Adipocyte (in vitro differentiated cells): ENCODE data around the gene TENT4B.

Experiments used
- DNase-seq: peaks from one replicate; pipeline ENCODE4 v3.0.0-alpha.2; 2015; ENCODE audit warnings: low read depth
- H3K27me3 ChIP-seq: replicated peaks from 2 replicates; pipeline ENCODE4 v1.7.0; 2013; ENCODE audit warnings: mild to moderate bottlenecking, low read length, moderate library complexity; ENCODE audit not compliant: control insufficient read depth, insufficient read depth
- H3K36me3 ChIP-seq: 2 replicates; pipeline ENCODE4 v1.7.0; 2013; ENCODE audit warnings: low read length, mild to moderate bottlenecking, moderate library complexity; ENCODE audit not compliant: control insufficient read depth, insufficient read depth, severe bottlenecking
- H3K4me1 ChIP-seq: 2 replicates; pipeline ENCODE4 v1.7.0; 2013; ENCODE audit warnings: mild to moderate bottlenecking, low read length, moderate library complexity; ENCODE audit not compliant: control insufficient read depth, insufficient read depth
- H3K4me3 ChIP-seq: 2 replicates; pipeline ENCODE4 v1.7.0; 2013; ENCODE audit warnings: mild to moderate bottlenecking, low read length, moderate library complexity
- H3K9ac ChIP-seq: 2 replicates; pipeline ENCODE4 v1.7.0; 2013; ENCODE audit warnings: mild to moderate bottlenecking, low read length, moderate library complexity
- H3K9me3 ChIP-seq: 2 replicates; pipeline ENCODE4 v1.7.0; 2013; ENCODE audit warnings: mild to moderate bottlenecking, low read length, moderate library complexity; ENCODE audit not compliant: control insufficient read depth

Gene TENT4B

DNA sequence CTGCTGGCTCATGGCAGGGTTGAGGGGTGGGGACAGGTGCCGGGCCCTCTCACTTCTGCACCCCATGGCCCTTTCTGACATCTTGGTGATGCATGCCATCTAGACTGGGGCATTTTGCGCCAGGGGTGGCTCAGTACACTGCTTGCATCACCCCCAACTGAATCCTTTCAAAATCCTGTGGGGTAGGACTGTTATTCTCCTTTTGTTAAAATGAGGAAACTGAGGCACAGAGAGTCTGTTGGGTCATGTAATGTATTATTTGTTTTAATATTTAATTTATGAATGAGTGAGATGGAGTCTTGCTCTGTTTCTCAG lies 123.2 kb downstream of the TENT4B start:
- peaks cover 3% of the 10 kb centered on the region for H3K9me3 ChIP-seq

DNA sequence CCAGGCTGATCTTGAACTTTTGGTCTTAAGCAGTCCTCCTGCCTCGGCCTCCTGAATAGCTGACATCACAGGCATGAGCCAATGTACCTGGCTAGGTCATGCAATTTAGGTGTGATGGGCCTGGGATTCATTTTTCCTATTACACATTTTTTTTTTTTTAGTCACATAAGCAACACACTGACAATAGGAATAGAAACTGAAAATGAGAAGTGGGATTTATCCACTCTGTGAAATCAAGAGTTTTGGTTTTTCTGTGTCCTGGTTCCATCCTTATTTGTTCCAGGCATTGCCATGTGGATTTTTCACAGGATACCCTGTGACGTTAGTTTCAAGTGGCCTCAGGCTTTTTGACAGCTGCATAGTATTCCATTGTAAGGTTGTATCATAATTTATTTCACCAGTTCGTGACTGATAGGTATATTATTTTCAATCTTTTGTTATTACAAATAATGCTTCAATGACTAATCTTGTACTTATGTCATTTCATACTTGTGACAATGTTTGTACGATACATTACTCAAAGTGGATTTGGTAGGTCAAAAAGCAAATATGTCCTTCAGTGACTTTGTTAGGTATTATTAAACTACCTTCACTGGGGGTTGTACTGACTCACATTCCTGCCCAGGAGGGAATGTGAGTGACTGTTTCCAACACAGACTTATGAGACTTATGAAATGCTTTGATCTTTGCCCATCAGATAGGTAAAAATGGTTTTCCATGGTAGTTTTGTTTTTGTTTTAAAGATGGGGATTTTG lies 123.9 kb downstream of the TENT4B start:
- H3K4me1 ChIP-seq: peaks cover 6% of the 10 kb centered on the region
- no peaks in the 10 kb centered on the region for H3K36me3 ChIP-seq
- DNase-seq: no peak
- H3K27me3 ChIP-seq: no peaks in the 10 kb centered on the region
- peaks cover 3% of the 10 kb centered on the region for H3K9me3 ChIP-seq
- H3K9ac ChIP-seq: no peak overlapping the region
- H3K4me3 ChIP-seq: no peak overlapping the region

More for the DNA sequence above, 123.2 kb downstream of the TENT4B start:
- no peaks in the 10 kb centered on the region for H3K27me3 ChIP-seq
- no peaks in the 10 kb centered on the region for H3K36me3 ChIP-seq
- H3K4me3 ChIP-seq: no peak overlapping the region
- H3K4me1 ChIP-seq: no peaks in the 10 kb centered on the region
- no peak for DNase-seq
- H3K9ac ChIP-seq: no peak overlapping the region

- Histone ChIP-seq H3K4me1 (peaks cover 12% of the 10 kb centered on the region), H3K27me3 (no peaks in the 10 kb centered on the region), H3K4me3 (no peak overlapping the region), H3K9me3 (peaks cover 3% of the 10 kb centered on the region), H3K36me3 (no peaks in the 10 kb centered on the region), H3K9ac (no peak overlapping the region)
- DNase-seq: no peak
Measured at GRCh38 chr16:50278251-50278650, 125.1 kb downstream of the TENT4B start.

GRCh38 chr16:50279504-50279865 lies 126.4 kb downstream of the TENT4B start:
- Histone ChIP-seq H3K36me3 (no peaks in the 10 kb centered on the region), H3K9me3 (peaks cover 3% of the 10 kb centered on the region), H3K4me1 (peaks cover 12% of the 10 kb centered on the region), H3K27me3 (no peaks in the 10 kb centered on the region), H3K4me3 (no peak overlapping the region), H3K9ac (no peak overlapping the region)
- DNase-seq: no peak

- Histone ChIP-seq H3K4me1 (peaks cover 12% of the 10 kb centered on the region), H3K9ac (no peak overlapping the region), H3K4me3 (no peak overlapping the region), H3K9me3 (peaks cover 3% of the 10 kb centered on the region), H3K27me3 (no peaks in the 10 kb centered on the region), H3K36me3 (no peaks in the 10 kb centered on the region)
- no peak for DNase-seq
Measured at GRCh38 chr16:50280932-50281331, 127.8 kb downstream of the TENT4B start.
